Measurements from ENCODE around the gene LOXL1.
"Not testable (repeated sequence)": the region's sequence is repeated elsewhere in the genome, so short reads cannot be mapped to it uniquely, and the experiment has no call there.

LOXL1 gene

GRCh38 chr15:73930790-73931281, 4.6 kb downstream of the LOXL1 start:
- Histone ChIP-seq H3K36me3 (ENCODE audit: control insufficient read depth, insufficient read depth, low read length) (no peaks in the 10 kb centered on the region), H3K27me3 (ENCODE audit: control insufficient read depth, insufficient read depth, low read length, poor library complexity, severe bottlenecking) (peaks cover 17% of the 10 kb centered on the region), H3K4me3 (ENCODE audit: insufficient read depth, low read depth, low read length) (no peak overlapping the region), H3K4me1 (ENCODE audit: control insufficient read depth, insufficient read depth, low read length) (peaks cover 34% of the 10 kb centered on the region), H3K9me3 (ENCODE audit: control insufficient read depth, low read length) (no peaks in the 10 kb centered on the region), H3K27ac (ENCODE audit: insufficient read depth, low read depth, low read length, poor library complexity, severe bottlenecking) (no peak overlapping the region)
- 80 to 84% methylated on average over 7 of the region's 7 CpGs for WGBS, 2 experiments

- no peaks in the 10 kb centered on the region for H3K36me3 ChIP-seq (ENCODE audit: control insufficient read depth, insufficient read depth, low read length)
- H3K4me1 ChIP-seq (ENCODE audit: control insufficient read depth, insufficient read depth, low read length): peaks cover 37% of the 10 kb centered on the region
- H3K27me3 ChIP-seq (ENCODE audit: control insufficient read depth, insufficient read depth, low read length, poor library complexity, severe bottlenecking): peaks cover 17% of the 10 kb centered on the region
- no peak overlapping the region for H3K27ac ChIP-seq (ENCODE audit: insufficient read depth, low read depth, low read length, poor library complexity, severe bottlenecking)
- no peaks in the 10 kb centered on the region for H3K9me3 ChIP-seq (ENCODE audit: control insufficient read depth, low read length)
- no peak overlapping the region for H3K4me3 ChIP-seq (ENCODE audit: insufficient read depth, low read depth, low read length)
- 79 to 80% methylated on average over 2 of the region's 2 CpGs for WGBS, 2 experiments
Observed at GRCh38 chr15:73931441-73931840, 5.2 kb downstream of the LOXL1 start.

- H3K4me3 ChIP-seq (ENCODE audit: insufficient read depth, low read depth, low read length): no peak overlapping the region
- H3K27me3 ChIP-seq (ENCODE audit: control insufficient read depth, insufficient read depth, low read length, poor library complexity, severe bottlenecking): peaks cover 6% of the 10 kb centered on the region
- 83% methylated on average over 6 of the region's 6 CpGs for WGBS, 2 experiments
- H3K36me3 ChIP-seq (ENCODE audit: control insufficient read depth, insufficient read depth, low read length): no peaks in the 10 kb centered on the region
- peaks cover 42% of the 10 kb centered on the region for H3K4me1 ChIP-seq (ENCODE audit: control insufficient read depth, insufficient read depth, low read length)
- H3K27ac ChIP-seq (ENCODE audit: insufficient read depth, low read depth, low read length, poor library complexity, severe bottlenecking): no peak overlapping the region
- no peaks in the 10 kb centered on the region for H3K9me3 ChIP-seq (ENCODE audit: control insufficient read depth, low read length)
Observed at GRCh38 chr15:73932381-73933191, 6.3 kb downstream of the LOXL1 start.

- Histone ChIP-seq H3K27me3 (ENCODE audit: control insufficient read depth, insufficient read depth, low read length, poor library complexity, severe bottlenecking) (no peaks in the 10 kb centered on the region), H3K4me3 (ENCODE audit: insufficient read depth, low read depth, low read length) (no peak overlapping the region), H3K4me1 (ENCODE audit: control insufficient read depth, insufficient read depth, low read length) (peaks cover 30% of the 10 kb centered on the region), H3K9me3 (ENCODE audit: control insufficient read depth, low read length) (no peaks in the 10 kb centered on the region), H3K27ac (ENCODE audit: insufficient read depth, low read depth, low read length, poor library complexity, severe bottlenecking) (no peak overlapping the region), H3K36me3 (ENCODE audit: control insufficient read depth, insufficient read depth, low read length) (no peaks in the 10 kb centered on the region)
- WGBS, 2 experiments: 94 to 95% methylated on average over 7 of the region's 7 CpGs
Observed at GRCh38 chr15:73934281-73934680, 8.0 kb downstream of the LOXL1 start.

- no peaks in the 10 kb centered on the region for H3K9me3 ChIP-seq (ENCODE audit: control insufficient read depth, low read length)
- 52 to 58% methylated on average over 3 to 4 of the region's 4 CpGs for WGBS, 2 experiments
- H3K4me1 ChIP-seq (ENCODE audit: control insufficient read depth, insufficient read depth, low read length): peaks cover 31% of the 10 kb centered on the region
- no peak overlapping the region for H3K4me3 ChIP-seq (ENCODE audit: insufficient read depth, low read depth, low read length)
- H3K36me3 ChIP-seq (ENCODE audit: control insufficient read depth, insufficient read depth, low read length): no peaks in the 10 kb centered on the region
- no peak overlapping the region for H3K27ac ChIP-seq (ENCODE audit: insufficient read depth, low read depth, low read length, poor library complexity, severe bottlenecking)
- no peaks in the 10 kb centered on the region for H3K27me3 ChIP-seq (ENCODE audit: control insufficient read depth, insufficient read depth, low read length, poor library complexity, severe bottlenecking)
Observed at GRCh38 chr15:73935547-73935946, 9.3 kb downstream of the LOXL1 start.

- no peaks in the 10 kb centered on the region for H3K9me3 ChIP-seq (ENCODE audit: control insufficient read depth, low read length)
- no peaks in the 10 kb centered on the region for H3K27me3 ChIP-seq (ENCODE audit: control insufficient read depth, insufficient read depth, low read length, poor library complexity, severe bottlenecking)
- peaks cover 31% of the 10 kb centered on the region for H3K4me1 ChIP-seq (ENCODE audit: control insufficient read depth, insufficient read depth, low read length)
- H3K27ac ChIP-seq (ENCODE audit: insufficient read depth, low read depth, low read length, poor library complexity, severe bottlenecking): no peak overlapping the region
- WGBS, 2 experiments: 74 to 81% methylated on average over 5 of the region's 5 CpGs
- no peaks in the 10 kb centered on the region for H3K36me3 ChIP-seq (ENCODE audit: control insufficient read depth, insufficient read depth, low read length)
- no peak overlapping the region for H3K4me3 ChIP-seq (ENCODE audit: insufficient read depth, low read depth, low read length)
Observed at GRCh38 chr15:73936181-73936580, 9.9 kb downstream of the LOXL1 start.

- no peaks in the 10 kb centered on the region for H3K36me3 ChIP-seq (ENCODE audit: control insufficient read depth, insufficient read depth, low read length)
- H3K27me3 ChIP-seq (ENCODE audit: control insufficient read depth, insufficient read depth, low read length, poor library complexity, severe bottlenecking): no peaks in the 10 kb centered on the region
- no peak overlapping the region for H3K4me3 ChIP-seq (ENCODE audit: insufficient read depth, low read depth, low read length)
- no peak overlapping the region for H3K27ac ChIP-seq (ENCODE audit: insufficient read depth, low read depth, low read length, poor library complexity, severe bottlenecking)
- 77 to 81% methylated on average over 12 of the region's 12 CpGs for WGBS, 2 experiments
- H3K9me3 ChIP-seq (ENCODE audit: control insufficient read depth, low read length): no peaks in the 10 kb centered on the region
- peaks cover 31% of the 10 kb centered on the region for H3K4me1 ChIP-seq (ENCODE audit: control insufficient read depth, insufficient read depth, low read length)
Observed at GRCh38 chr15:73936588-73937290, 10.5 kb downstream of the LOXL1 start.

- Histone ChIP-seq H3K36me3 (ENCODE audit: control insufficient read depth, insufficient read depth, low read length) (no peaks in the 10 kb centered on the region), H3K9me3 (ENCODE audit: control insufficient read depth, low read length) (no peaks in the 10 kb centered on the region), H3K27me3 (ENCODE audit: control insufficient read depth, insufficient read depth, low read length, poor library complexity, severe bottlenecking) (no peaks in the 10 kb centered on the region), H3K4me3 (ENCODE audit: insufficient read depth, low read depth, low read length) (no peak overlapping the region), H3K4me1 (ENCODE audit: control insufficient read depth, insufficient read depth, low read length) (peaks cover 31% of the 10 kb centered on the region), H3K27ac (ENCODE audit: insufficient read depth, low read depth, low read length, poor library complexity, severe bottlenecking) (no peak overlapping the region)
- 80% methylated on average over 10 of the region's 10 CpGs for WGBS, 2 experiments
Observed at GRCh38 chr15:73937296-73937695, 11.0 kb downstream of the LOXL1 start.

- peaks cover 31% of the 10 kb centered on the region for H3K4me1 ChIP-seq (ENCODE audit: control insufficient read depth, insufficient read depth, low read length)
Observed at GRCh38 chr15:73937726-73938125, 11.5 kb downstream of the LOXL1 start.

GRCh38 chr15:73938516-73938915, 12.3 kb downstream of the LOXL1 start:
- H3K4me3 ChIP-seq (ENCODE audit: insufficient read depth, low read depth, low read length); H3K27ac ChIP-seq (ENCODE audit: insufficient read depth, low read depth, low read length, poor library complexity, severe bottlenecking); H3K27me3 ChIP-seq (ENCODE audit: control insufficient read depth, insufficient read depth, low read length, poor library complexity, severe bottlenecking); H3K9me3 ChIP-seq (ENCODE audit: control insufficient read depth, low read length); H3K36me3 ChIP-seq (ENCODE audit: control insufficient read depth, insufficient read depth, low read length): not testable (repeated sequence)
- peaks cover 31% of the 10 kb centered on the region for H3K4me1 ChIP-seq (ENCODE audit: control insufficient read depth, insufficient read depth, low read length)
- 95% methylated on average over 8 of the region's 8 CpGs for WGBS, 2 experiments

More at GRCh38 chr15:73937726-73938125, 11.5 kb downstream of the LOXL1 start:
- no peaks in the 10 kb centered on the region for H3K36me3 ChIP-seq (ENCODE audit: control insufficient read depth, insufficient read depth, low read length)
- H3K27ac ChIP-seq (ENCODE audit: insufficient read depth, low read depth, low read length, poor library complexity, severe bottlenecking): no peak overlapping the region
- 95 to 96% methylated on average over 11 of the region's 11 CpGs for WGBS, 2 experiments
- H3K9me3 ChIP-seq (ENCODE audit: control insufficient read depth, low read length): no peaks in the 10 kb centered on the region
- no peaks in the 10 kb centered on the region for H3K27me3 ChIP-seq (ENCODE audit: control insufficient read depth, insufficient read depth, low read length, poor library complexity, severe bottlenecking)
- H3K4me3 ChIP-seq (ENCODE audit: insufficient read depth, low read depth, low read length): no peak overlapping the region
